OCI-LY7 (cell line): ENCODE data around the gene IQCB1. TPM values are rescaled to one million over a fixed set of nuclear protein-coding genes. Genes with fewer than 3 reads are reported as not detected.

Source experiments
- BruUV-seq: library from RNA; stranded (reverse); fragments of 400-500 nt; replicated peaks from 2 replicates; lab custom pipeline; 2021; lab: Mats Ljungman, UMichigan
- CTCF ChIA-PET: fragments of 300-600 bp; sonication (Branson Sonifier 250); formaldehyde crosslinking; loops from one replicate; lab custom pipeline; 2022; ENCODE audit warnings: antibody characterized with exemption; ENCODE audit not compliant: unreplicated experiment; lab: Charles Lee
- POLR2A ChIA-PET: fragments of 300-600 bp; sonication (Branson Sonifier 250); formaldehyde crosslinking; loops from one replicate; lab custom pipeline; 2022; ENCODE audit warnings: antibody characterized with exemption; lab: Charles Lee
- DNase-seq: peaks from one replicate; pipeline ENCODE4 v3.0.0-alpha.2; 2015; ENCODE audit warnings: low spot score
- H2AFZ ChIP-seq: fragments of 200-600 bp; sonication (generic), shearing (Covaris generic); 2 replicates; pipeline ENCODE4 v1.6.1; 2014; ENCODE audit warnings: mild to moderate bottlenecking, antibody characterized with exemption, low read length, moderate library complexity
- H3K27ac ChIP-seq: fragments of 200-600 bp; sonication (generic); 2 replicates; pipeline ENCODE4 v1.5.1; 2014; ENCODE audit warnings: mixed run types, low read depth, mild to moderate bottlenecking, moderate library complexity, low read length, inconsistent platforms; ENCODE audit not compliant: poor library complexity, severe bottlenecking
- H3K36me3 ChIP-seq: fragments of 200-600 bp; sonication (generic); 2 replicates; pipeline ENCODE4 v1.6.1; 2014; ENCODE audit warnings: mild to moderate bottlenecking, antibody characterized with exemption, low read length, moderate library complexity, mixed read lengths; ENCODE audit not compliant: insufficient read depth
- H3K4me1 ChIP-seq: fragments of 200-600 bp; sonication (generic); 2 replicates; pipeline ENCODE4 v1.5.1; 2014; ENCODE audit warnings: mild to moderate bottlenecking, low read length; ENCODE audit not compliant: insufficient read depth, poor library complexity, severe bottlenecking
- H3K4me2 ChIP-seq: fragments of 200-600 bp; sonication (generic); 2 replicates; pipeline ENCODE4 v1.6.1; 2014; ENCODE audit warnings: mild to moderate bottlenecking, low read length
- H3K4me3 ChIP-seq: fragments of 200-600 bp; sonication (generic); 2 replicates; pipeline ENCODE4 v1.5.1; 2014; ENCODE audit warnings: mild to moderate bottlenecking, low read depth, low read length; ENCODE audit not compliant: poor library complexity, severe bottlenecking
- H3K79me2 ChIP-seq: fragments of 200-600 bp; sonication (generic); 2 replicates; pipeline ENCODE4 v1.6.1; 2016; ENCODE audit warnings: low read depth, mild to moderate bottlenecking, low read length, moderate library complexity, mixed read lengths; ENCODE audit not compliant: insufficient read depth
- H3K9me2 ChIP-seq: fragments of 200-600 bp; sonication (generic); 2 replicates; pipeline ENCODE4 v1.6.1; 2016; ENCODE audit warnings: mild to moderate bottlenecking, low read length, mixed read lengths; ENCODE audit not compliant: insufficient read depth
- H3K9me3 ChIP-seq: fragments of 200-600 bp; sonication (generic); 2 replicates; pipeline ENCODE4 v1.6.1; 2014; ENCODE audit warnings: mild to moderate bottlenecking, mixed run types, low read length, mixed read lengths
- H4K20me1 ChIP-seq: fragments of 200-600 bp; sonication (generic); 2 replicates; pipeline ENCODE4 v1.6.1; 2014; ENCODE audit warnings: mild to moderate bottlenecking, antibody characterized with exemption, low read length, moderate library complexity, mixed read lengths; ENCODE audit not compliant: insufficient read depth
- CTCF ChIP-seq: fragments of 200-600 bp; sonication (generic); conservative IDR thresholded peaks from 2 replicates; pipeline ENCODE4 v1.5.1; 2014; ENCODE audit warnings: mild to moderate bottlenecking, antibody characterized with exemption, low read length, moderate library complexity, mixed read lengths
- EZH2phosphoT487 ChIP-seq: fragments of 200-600 bp; sonication (generic); IDR thresholded peaks from 2 replicates; pipeline ENCODE4 v1.6.1; 2018; ENCODE audit warnings: low read depth, borderline replicate concordance, mild to moderate bottlenecking, mixed run types, antibody characterized with exemption, low read length, moderate library complexity, mixed read lengths
- intact Hi-C: fragments of 100-400 bp; cut with micrococcal nuclease; formaldehyde crosslinking; loops from one replicate; pipeline ENCODE4 v1.10.0; 2022; ENCODE audit not compliant: unreplicated experiment
- total RNA-seq, 2 experiments: library from RNA; depleted of rRNA in 1 of 2; stranded (reverse); fragments of >200 nt in 1 of 2; shearing (Covaris generic) in 1 of 2; gene quantifications; 2 replicates each; pipeline ENCODE4 v1.2.3, GENCODE V29; 2014 to 2022

Gene IQCB1
- total RNA-seq, 2 experiments from 2014 or later, result 77.5 to 100 TPM

- Histone ChIP-seq H3K36me3 (peaks cover 76% of the 10 kb centered on the region), H3K9me2 (no peaks in the 10 kb centered on the region), H3K4me1 (peaks cover 50% of the 10 kb centered on the region), H3K27ac (peak overlapping the region; percentile 83), H3K4me2 (peak overlapping the region; percentile 88), H3K9me3 (peaks cover 4% of the 10 kb centered on the region; the same call in 1 of the 2 replicates), H2AFZ (peak overlapping the region; percentile 54; the same call in 1 of the 2 replicates), H3K4me3 (peak overlapping the region; percentile 93), H4K20me1 (peaks cover 14% of the 10 kb centered on the region; the same call in 1 of the 2 replicates), H3K79me2 (peaks cover 91% of the 10 kb centered on the region)
- no peak for TF ChIP-seq CTCF
- TF ChIP-seq EZH2phosphoT487, result no peak
- no TSS peak for BruUV-seq
- intact Hi-C loops, result loop anchor here (5.0 kb wide), 2 partner anchors 174 to 241 kb away; partner anchors contain the start of gene HCLS1
- POLR2A ChIA-PET, result interaction anchor here (0.6 to 5.2 kb wide), 11 partner anchors 9 to 290 kb away, joined by 3 to 46 read pairs (median 4); partner anchors contain the start of gene POLQ
- CTCF ChIA-PET, result no interaction called here
- peak; percentile 55 for DNase-seq
Observed at GRCh38 chr3:121836064-121836463, 1.2 kb upstream of the IQCB1 start.

GRCh38 chr3:121835465-121835801, 573 bp upstream of the IQCB1 start:
- H3K4me3 ChIP-seq, result peak overlapping the region; percentile 93
- H3K9me3 ChIP-seq, result peaks cover 4% of the 10 kb centered on the region; the same call in 1 of the 2 replicates
- intact Hi-C loops, result loop anchor here (1.0 to 5.0 kb wide), 5 partner anchors 41 to 289 kb away; partner anchors contain the start of genes GOLGB1 and HCLS1
- peak overlapping the region; percentile 54; the same call in 1 of the 2 replicates for H2AFZ ChIP-seq
- H3K27ac ChIP-seq, result peak overlapping the region; percentile 83
- peaks cover 56% of the 10 kb centered on the region for H3K4me1 ChIP-seq
- H4K20me1 ChIP-seq, result peaks cover 14% of the 10 kb centered on the region; the same call in 1 of the 2 replicates
- H3K4me2 ChIP-seq, result peak overlapping the region; percentile 88
- ChIA-PET POLR2A (interaction anchor here (1.0 to 5.2 kb wide), 6 partner anchors 9 to 288 kb away, joined by 3 to 46 read pairs (median 4); no protein-coding TSS in a partner anchor), CTCF (no interaction called here)
- BruUV-seq, result TSS peak; percentile 60
- peaks cover 79% of the 10 kb centered on the region for H3K36me3 ChIP-seq
- DNase-seq, result peak; percentile 46
- H3K9me2 ChIP-seq, result no peaks in the 10 kb centered on the region
- no peak for TF ChIP-seq EZH2phosphoT487
- TF ChIP-seq CTCF, result no peak
- H3K79me2 ChIP-seq, result peaks cover 93% of the 10 kb centered on the region
